Stimulated activated CD4-positive, alpha-beta T cell treated with anti-CD3 and anti-CD28 coated beads, Interleukin-1b, Interleukin-23, amount 100 ng/mL, for 48 hours (primary cell): ENCODE data around the gene LBHD2.

Experiments
- DNase-seq: peaks from one replicate; pipeline ENCODE4 v3.0.0-alpha.2; 2020

The LBHD2 gene

GRCh38 chr14:103121121-103121845 is 37.3 kb downstream of the LBHD2 start:
- DNase-seq = no peak

GRCh38 chr14:103121846-103122584 is 38.0 kb downstream of the LBHD2 start:
- DNase-seq = no peak

GRCh38 chr14:103122585-103122946 is 38.6 kb downstream of the LBHD2 start:
- no peak for DNase-seq

- no peak for DNase-seq
These were observed 39.1 kb downstream of the LBHD2 start, which contains the start of gene TNFAIP2 for GRCh38 chr14:103122947-103123633. Gene TNFAIP2 (plus strand): TSS chr14:103123461. CDS start chr14:103126458, 2,997 bp downstream.

- DNase-seq = no peak
These were observed 39.9 kb downstream of the LBHD2 start for GRCh38 chr14:103123634-103124500.

GRCh38 chr14:103124501-103125001 is 40.5 kb downstream of the LBHD2 start:
- DNase-seq = no peak

GRCh38 chr14:103125098-103126070 is 41.4 kb downstream of the LBHD2 start:
- no peak for DNase-seq

- DNase-seq = no peak
These were observed 42.3 kb downstream of the LBHD2 start for GRCh38 chr14:103126088-103126872.

- DNase-seq = no peak
These were observed 42.9 kb downstream of the LBHD2 start for GRCh38 chr14:103126873-103127304.

GRCh38 chr14:103127356-103127755 is 43.3 kb downstream of the LBHD2 start:
- DNase-seq = no peak

- DNase-seq = no peak
These were observed 44.0 kb downstream of the LBHD2 start for GRCh38 chr14:103127861-103128598.

- no peak for DNase-seq
These were observed 44.8 kb downstream of the LBHD2 start for GRCh38 chr14:103128631-103129300.

GRCh38 chr14:103129301-103130016 is 45.4 kb downstream of the LBHD2 start:
- DNase-seq = no peak

GRCh38 chr14:103130017-103130764 is 46.2 kb downstream of the LBHD2 start:
- DNase-seq = no peak

- DNase-seq = no peak
These were observed 47.0 kb downstream of the LBHD2 start for GRCh38 chr14:103130965-103131364.

- DNase-seq = no peak
These were observed 47.6 kb downstream of the LBHD2 start for GRCh38 chr14:103131580-103131979.

- DNase-seq = no peak
These were observed 48.6 kb downstream of the LBHD2 start for GRCh38 chr14:103132381-103133209.
